Left renal cortex interstitium (tissue), 4 donors: ENCODE data around the gene GBA3. TPM values are rescaled to one million over a fixed set of nuclear protein-coding genes. Genes with fewer than 3 reads are reported as not detected.

ENCODE experiments used
- polyA plus RNA-seq, 4 donors: library from polyadenylated mRNA; unstranded; fragments of 120-200 nt; gene quantifications; one replicate each; pipeline ENCODE4 v1.2.1, GENCODE V29; 2013; ENCODE audit not compliant: insufficient read length in 4 of 4

The GBA3 gene
- polyA plus RNA-seq, 4 donors, result 9.7 to 18.5 (median 13.8) TPM

Other genes starting within 250 kb of the GBA3 start
- gene ADGRA3, start 176.9 kb upstream of the GBA3 start, polyA plus RNA-seq, result 10 to 100 TPM; 49.4 to 55.9 (median 54.6) TPM